Fibroblast of upper back skin (primary cell): ENCODE data around the gene NCKAP5L.
"Not testable (repeated sequence)": the region's sequence is repeated elsewhere in the genome, so short reads cannot be mapped to it uniquely, and the experiment has no call there.

Experiments
- DNase-seq: peaks from one replicate; pipeline ENCODE4 v3.0.0-alpha.2; 2013

The NCKAP5L gene

GRCh38 chr12:49798248-49798647 is 30.0 kb downstream of the NCKAP5L start:
- DNase-seq: no peak

GRCh38 chr12:49797449-49797776 is 30.8 kb downstream of the NCKAP5L start:
- DNase-seq: no peak

- DNase-seq: no peak
Measured at GRCh38 chr12:49796606-49797448, 31.4 kb downstream of the NCKAP5L start.

- no peak for DNase-seq
Measured at GRCh38 chr12:49796155-49796554, 32.1 kb downstream of the NCKAP5L start.

- no peak for DNase-seq
Measured at GRCh38 chr12:49795654-49796105, 32.5 kb downstream of the NCKAP5L start.

GRCh38 chr12:49794811-49795653 is 33.2 kb downstream of the NCKAP5L start:
- no peak for DNase-seq

GRCh38 chr12:49794021-49794420 is 34.2 kb downstream of the NCKAP5L start:
- no peak for DNase-seq

GRCh38 chr12:49793620-49794019 is 34.6 kb downstream of the NCKAP5L start:
- DNase-seq: no peak

GRCh38 chr12:49792976-49793580 is 35.1 kb downstream of the NCKAP5L start:
- DNase-seq: no peak

- no peak for DNase-seq
Measured at GRCh38 chr12:49792181-49792970, 35.8 kb downstream of the NCKAP5L start.

GRCh38 chr12:49791700-49792099 is 36.5 kb downstream of the NCKAP5L start:
- no peak for DNase-seq

GRCh38 chr12:49790741-49791555 is 37.3 kb downstream of the NCKAP5L start:
- DNase-seq: no peak

- DNase-seq: no peak
Measured at GRCh38 chr12:49789992-49790391, 38.2 kb downstream of the NCKAP5L start.

GRCh38 chr12:49787672-49788071 is 40.5 kb downstream of the NCKAP5L start:
- DNase-seq: no peak

- peak; percentile 12 for DNase-seq
Measured at GRCh38 chr12:49784756-49785409, 43.3 kb downstream of the NCKAP5L start.

- peak; percentile 61 for DNase-seq
Measured at GRCh38 chr12:49783917-49784676, 44.1 kb downstream of the NCKAP5L start.

GRCh38 chr12:49780914-49781313 is 47.3 kb downstream of the NCKAP5L start:
- not testable (repeated sequence) for DNase-seq

- DNase-seq: no peak
Measured at GRCh38 chr12:49779581-49779980, 48.6 kb downstream of the NCKAP5L start.

GRCh38 chr12:49777800-49778748 is 50.1 kb downstream of the NCKAP5L start:
- DNase-seq: peak; percentile 31
